Umbilical cord (tissue), 2 donors: ENCODE results near the gene IL20RB. TPM values are rescaled to one million over a fixed set of nuclear protein-coding genes. Genes with fewer than 3 reads are reported as not detected.
"Not testable (repeated sequence)": the region's sequence is repeated elsewhere in the genome, so short reads cannot be mapped to it uniquely, and the experiment has no call there.

Experiments
- DNase-seq: peaks from one replicate; pipeline ENCODE4 v3.0.0-alpha.2; 2015; ENCODE audit warnings: low spot score
- total RNA-seq: library from RNA; depleted of rRNA; stranded (reverse); fragments of >200 nt; gene quantifications from one replicate; pipeline ENCODE4 v1.2.3, GENCODE V29; 2014; ENCODE audit warnings: low replicate concordance; ENCODE audit not compliant: insufficient read depth

Gene IL20RB
- total RNA-seq, 1 donor from 2014 or later, result 2.9 TPM

DNA sequence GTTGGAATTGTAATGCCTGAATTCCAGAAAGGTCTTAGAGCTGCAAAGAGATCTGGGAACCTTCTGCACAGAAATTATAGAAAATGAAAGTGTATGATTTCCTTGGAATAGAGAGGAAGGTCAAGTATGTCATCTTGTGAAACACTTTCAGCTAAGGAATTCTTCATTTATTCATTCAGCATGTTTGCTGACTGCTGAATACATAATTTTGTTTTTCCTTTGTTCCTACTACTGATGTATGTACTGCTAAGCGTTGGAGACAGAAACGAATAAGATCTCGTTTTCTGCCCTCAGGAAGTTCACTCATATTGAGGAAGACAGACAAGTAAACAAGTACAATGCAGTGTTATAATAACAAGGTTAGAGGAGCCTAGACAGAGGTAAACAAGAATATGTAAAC lies 14.3 kb upstream of the IL20RB start:
- DNase-seq, result no peak

DNA sequence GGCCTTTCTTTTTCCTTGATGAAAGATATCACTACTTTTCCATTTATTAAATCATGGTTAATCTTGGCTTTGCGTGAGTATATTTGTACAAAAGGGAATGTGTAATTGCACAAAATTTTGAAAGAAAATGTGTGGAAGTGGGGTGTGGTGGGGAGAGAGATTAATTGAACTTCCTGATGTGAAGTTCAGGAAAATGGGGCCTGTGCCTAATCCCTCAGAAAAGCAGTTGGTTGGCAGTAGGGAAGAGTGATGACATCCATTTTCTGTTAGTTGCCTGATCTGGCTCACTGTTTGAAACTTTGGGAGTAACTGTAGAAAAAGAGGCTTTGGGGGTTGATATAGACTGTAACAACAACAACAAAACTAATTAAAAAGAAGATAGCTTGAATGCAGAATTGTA lies 10.8 kb upstream of the IL20RB start:
- DNase-seq, result no peak

DNA sequence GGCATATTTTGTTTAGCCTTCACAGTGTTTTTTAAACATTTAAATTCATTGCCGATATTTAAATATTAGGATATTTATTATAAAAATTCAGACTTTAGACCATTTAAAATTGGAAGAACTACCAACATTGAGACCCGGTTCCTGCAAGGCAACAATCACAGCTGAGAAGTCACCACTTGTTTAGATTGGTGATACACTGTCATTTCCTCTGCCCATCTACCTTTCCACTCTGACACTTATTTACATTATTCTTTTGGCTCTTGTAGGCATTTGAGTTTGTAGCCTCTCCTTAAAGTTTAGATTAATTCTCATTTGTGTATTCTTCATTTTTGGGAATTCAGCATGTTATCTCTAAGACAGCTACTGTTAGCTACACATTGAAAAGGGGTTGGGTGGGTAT lies 10.3 kb upstream of the IL20RB start:
- no peak for DNase-seq

DNA sequence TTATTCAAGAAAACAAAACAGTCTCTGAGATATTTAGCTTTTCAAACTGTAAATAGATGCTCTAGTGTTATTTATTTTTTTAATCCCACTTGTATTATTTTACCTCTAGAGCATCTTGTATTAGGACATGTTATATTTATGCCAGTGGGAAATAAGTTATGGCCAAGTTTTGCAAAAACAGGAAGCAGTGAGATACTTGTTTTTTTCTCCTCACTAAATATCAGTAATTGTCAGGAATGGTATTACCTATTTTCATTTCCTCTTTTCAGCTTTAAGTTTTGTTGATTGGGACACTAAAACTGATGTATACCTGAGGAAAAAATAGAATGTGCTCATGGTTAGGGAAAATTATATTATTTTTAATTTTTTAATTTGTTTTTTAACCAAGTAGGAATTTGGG lies 8.6 kb upstream of the IL20RB start:
- DNase-seq, result no peak

DNA sequence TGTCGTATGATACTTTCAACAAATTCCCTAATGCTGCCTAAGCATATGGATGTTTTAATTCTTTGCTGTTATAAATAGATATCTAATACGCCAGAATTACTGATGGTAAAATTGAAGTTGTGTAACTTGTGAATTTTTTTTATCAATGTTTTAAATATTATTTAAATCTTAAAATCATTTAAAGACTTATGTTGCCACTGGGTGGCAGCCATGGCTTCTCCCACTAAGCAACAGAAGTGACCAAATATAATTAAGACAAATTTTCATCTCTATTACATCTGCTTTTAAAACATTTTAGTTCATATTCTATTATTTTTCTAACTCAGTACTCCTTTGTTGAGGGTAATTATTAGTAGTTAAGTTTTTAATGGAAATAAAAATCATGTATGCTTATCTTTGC lies 8.1 kb upstream of the IL20RB start:
- DNase-seq, result no peak

DNA sequence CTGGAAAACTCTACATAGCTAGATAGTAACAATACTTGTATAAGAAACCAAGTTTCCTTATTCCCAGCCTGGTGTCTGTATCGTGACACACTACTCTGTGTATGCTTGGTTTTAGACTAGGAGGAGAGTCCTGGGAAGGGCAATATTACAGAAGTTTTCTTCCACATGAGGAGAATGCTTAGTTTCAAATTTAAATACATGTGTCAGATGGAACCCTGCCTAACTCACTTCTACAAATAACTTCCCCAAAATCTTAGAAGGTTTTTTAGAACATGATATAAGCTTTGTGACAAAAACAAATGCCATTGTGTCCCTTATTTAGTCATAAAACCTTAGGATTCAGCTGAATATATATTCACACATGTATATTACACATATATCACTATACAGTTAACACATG lies 7.2 kb upstream of the IL20RB start:
- no peak for DNase-seq

DNA sequence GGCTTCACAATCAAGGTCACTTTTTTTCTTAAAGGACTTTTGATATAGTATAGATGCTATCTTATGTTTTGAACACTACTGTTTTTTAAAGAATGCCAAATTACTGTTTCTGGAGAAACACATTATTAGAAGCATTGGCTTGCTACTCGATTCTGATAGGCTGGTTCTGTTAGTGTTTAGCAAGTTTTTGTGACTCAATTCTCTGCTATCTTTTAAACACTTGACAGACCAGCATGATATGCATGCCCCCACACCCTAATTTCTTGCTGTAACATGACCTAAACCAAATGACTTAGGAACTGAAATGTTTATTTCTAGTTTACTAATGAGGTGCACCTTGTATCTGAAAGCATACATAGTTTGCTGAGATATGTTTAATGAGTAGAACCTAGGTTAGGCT lies 5.5 kb upstream of the IL20RB start:
- DNase-seq, result no peak

DNA sequence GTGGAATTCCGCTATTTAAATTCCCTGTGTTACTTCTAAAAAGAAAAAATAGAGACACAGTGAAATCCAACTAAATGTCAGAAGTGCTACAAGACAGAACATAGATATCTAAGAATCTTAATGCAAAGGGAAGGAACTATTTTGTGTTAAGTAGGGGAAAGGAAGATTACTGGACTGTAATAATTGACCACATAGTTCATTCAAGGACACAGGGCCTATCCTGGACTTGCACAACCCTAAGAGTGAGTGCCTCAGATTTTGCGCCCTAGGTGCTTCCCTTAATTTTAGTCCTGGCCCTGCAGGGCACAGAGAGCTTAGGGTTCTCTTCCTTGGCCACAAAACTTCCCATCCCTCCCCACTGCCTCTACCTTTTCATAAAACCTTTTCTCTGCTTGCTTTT lies 3.5 kb upstream of the IL20RB start:
- no peak for DNase-seq

DNA sequence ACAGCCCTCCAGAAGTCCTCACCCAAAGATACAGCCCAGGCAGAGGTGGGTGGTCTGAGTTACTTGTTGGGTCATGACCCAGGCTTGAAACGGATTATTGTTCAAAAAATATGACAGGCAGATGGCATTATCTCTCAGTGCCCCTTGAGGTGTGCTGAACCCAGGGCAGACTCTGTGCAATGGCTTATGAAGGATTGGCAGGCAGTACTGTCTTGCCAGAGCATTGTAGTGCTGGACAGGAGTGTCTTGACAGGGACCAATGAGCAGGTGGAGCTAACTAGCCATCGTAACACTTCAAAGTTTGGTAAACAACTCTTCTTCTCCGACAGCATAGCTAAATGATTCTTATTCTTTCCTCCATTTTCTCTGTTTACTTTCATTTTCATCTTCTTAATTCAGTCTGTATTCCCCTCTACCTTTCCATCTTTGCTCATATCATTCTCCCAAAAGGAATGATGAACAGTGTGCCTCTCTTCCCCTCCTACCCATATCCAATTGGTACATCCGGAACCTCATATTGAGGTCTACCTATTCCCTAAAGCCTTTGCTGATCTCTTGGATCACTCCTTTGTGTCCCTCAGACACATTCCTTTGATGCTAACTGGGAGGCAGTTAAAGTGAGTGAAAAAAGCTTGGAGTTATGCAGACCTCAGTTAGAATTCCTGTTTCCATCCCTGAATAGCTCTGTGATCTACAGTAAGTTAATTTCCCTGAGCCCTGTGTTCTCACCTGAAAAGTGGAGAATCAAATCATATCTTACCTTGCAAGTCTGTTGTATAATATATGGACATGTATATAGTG lies 2.6 kb upstream of the IL20RB start:
- DNase-seq, result no peak

DNA sequence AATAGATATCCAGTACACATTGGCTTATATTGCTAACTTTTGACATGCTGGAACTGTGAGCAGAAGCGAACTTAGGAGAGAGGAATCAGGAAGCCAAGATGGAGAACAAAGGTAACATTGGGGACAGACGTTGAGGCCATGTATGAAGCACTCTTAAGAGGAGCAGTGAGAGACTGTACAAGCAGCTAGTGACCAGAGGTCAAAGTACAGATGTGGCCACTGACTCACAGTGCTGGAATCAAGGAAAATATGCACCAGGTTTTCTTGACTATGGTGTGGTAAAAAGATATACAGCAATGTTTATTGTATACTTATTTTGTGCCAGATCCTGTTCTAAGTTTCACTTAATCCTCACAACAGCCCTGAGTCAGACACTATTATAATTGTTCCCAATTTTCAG lies 2.0 kb upstream of the IL20RB start:
- DNase-seq, result no peak

DNA sequence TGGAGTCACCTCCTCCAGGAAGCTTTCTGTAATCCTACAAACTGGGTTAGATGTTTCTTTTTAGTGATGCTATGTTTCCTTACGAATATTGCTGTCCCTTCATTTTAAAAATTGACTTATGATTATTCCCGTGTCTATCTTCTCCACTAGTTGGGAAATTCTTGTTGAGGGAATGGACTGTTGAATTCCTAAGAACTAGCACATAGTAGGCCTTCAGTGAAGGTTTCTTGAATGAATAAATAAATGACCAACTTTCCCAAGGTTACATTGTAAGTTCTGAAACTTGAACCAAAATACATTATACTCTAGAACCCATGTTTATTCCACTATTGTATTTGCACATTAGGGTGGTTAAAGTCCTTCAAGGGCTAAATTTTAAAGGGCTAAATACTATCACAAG lies 812 bp upstream of the IL20RB start:
- no peak for DNase-seq

DNA sequence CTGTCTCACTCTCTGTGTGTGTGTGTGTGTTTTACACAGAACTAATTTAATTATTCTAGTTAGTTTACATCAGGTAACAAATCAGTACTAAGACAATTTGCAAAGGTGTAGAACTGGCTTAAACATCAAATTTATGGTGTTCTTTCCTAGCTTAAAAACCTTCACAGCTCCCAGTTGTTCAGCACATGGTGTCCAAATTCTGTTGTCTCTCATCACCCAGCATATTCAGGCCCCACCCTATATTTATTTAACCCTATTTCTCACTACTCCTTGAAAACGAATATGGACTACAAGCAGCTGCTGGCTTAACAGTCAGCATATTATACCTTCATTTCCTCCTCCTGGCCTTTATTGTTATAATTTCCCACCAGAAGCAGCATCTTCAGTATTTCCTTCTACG lies 1.2 kb downstream of the IL20RB start:
- DNase-seq, result no peak

DNA sequence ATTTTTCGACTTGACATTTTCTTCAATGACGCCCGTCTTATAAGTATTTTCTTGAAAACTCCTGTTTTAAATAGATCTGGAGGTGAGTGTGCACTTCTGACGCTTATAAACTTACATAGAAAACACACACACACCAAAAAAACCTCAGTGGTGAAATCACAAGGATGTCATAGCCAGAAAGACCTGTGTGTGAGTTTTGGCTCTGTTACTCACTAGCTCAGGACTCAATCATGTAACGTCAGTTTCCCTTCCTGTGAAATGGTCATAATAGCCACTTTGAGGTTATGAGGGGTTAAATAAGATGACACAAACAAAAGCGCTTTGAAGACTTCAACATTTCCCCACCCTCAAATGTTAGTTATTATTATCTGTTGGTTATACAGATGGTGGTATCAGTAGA lies 1.8 kb downstream of the IL20RB start:
- DNase-seq, result no peak

DNA sequence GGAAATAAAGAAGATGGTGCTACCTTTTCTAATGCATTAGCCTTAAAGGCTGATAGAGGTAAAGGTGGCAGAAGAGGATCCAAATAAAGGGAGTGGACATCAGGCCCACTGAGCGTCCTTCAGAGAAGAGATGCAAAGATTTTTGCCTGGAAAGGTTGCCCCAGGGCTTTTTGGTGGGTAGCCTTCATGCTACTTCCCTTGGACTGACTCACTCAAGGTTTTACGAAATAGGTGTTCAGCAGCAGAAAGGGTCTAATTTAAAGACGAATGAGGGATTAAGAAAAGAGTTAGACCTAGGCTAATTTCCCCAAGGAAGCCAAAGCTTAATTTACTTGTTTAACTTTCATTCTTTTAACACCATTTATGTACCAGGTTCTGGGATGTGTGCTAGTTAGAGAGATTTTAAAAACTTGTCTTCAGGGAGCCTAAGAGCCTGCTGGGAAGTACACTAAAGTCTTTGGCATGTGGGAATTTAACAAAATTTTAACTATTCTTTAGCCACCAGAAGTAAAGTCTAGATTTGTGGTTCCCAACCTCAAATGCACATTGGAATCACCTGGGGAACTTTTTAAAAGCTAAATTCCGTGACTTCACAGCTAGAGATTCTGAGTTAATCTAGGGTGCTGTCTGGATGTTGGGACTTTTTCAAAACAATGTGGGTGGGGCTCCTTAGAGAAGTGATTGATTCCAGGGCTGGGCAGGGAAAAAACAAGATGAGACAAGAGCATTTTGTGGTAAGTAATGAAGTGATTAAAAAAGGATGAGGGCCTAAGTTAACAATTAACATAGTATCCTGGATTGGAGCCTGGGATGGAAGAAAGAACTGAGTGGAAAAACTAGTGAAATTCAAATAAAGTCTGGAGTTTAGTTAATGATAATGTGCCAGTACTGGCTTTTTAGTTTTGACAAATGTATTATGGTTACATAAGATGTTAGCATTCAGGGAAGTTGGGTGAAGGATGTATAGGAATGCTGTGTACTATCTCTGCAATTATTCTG lies 3.4 kb downstream of the IL20RB start:
- DNase-seq, result no peak

DNA sequence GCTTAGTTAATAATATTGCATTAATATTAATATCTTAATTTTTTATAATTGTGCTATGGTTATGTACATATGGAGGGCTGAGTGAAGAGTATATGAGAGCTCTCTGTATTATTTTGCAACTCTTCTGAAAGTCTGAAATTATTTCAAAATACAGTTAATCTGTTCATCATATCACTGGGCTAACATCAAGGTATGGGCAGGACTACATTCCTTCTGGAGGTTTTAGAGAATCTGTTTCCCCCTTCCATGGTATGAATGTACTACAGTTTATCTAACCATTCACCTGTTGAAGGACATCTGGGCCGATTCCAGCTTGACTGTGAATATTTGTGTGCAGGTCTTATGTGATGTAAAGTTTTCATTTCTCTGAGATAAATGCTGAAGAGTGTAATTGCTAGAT lies 5.1 kb downstream of the IL20RB start:
- DNase-seq, result no peak

DNA sequence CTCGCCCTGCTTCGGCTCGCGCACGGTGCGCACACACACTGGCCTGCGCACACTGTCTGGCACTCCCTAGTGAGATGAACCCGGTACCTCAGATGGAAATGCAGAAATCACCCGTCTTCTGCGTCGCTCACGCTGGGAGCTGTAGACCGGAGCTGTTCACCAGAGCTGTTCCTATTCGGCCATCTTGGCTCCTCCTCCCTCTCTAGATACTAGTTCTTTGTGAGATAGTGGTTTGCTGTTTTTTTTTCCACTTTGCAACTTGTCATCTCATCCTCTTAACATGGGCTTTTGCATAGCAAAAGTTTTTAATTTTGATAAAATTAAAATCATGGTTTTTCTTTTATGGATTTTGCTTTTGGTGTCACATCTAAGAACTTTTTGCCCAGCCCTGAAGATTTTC lies 11.8 kb downstream of the IL20RB start:
- DNase-seq, result not testable (repeated sequence)

DNA sequence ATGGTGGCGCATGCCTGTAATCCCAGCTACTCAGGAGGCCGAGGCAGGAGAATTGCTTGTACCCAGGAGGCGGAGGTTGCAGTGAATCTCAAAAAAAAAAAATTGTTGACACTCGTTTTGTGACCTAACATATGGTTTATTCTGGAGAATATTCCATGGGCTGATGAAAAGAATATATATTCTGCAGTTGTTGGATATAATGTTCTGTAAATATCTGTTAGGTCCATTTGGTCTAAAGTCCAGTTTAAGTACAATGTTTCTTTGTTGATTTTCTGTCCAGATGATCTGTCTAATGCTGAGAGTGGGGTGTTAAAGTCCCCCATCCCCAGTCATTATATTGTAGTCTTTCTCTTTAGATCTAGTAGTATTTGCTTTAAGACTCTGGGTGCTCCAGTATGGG lies 15.6 kb downstream of the IL20RB start:
- DNase-seq, result no peak

DNA sequence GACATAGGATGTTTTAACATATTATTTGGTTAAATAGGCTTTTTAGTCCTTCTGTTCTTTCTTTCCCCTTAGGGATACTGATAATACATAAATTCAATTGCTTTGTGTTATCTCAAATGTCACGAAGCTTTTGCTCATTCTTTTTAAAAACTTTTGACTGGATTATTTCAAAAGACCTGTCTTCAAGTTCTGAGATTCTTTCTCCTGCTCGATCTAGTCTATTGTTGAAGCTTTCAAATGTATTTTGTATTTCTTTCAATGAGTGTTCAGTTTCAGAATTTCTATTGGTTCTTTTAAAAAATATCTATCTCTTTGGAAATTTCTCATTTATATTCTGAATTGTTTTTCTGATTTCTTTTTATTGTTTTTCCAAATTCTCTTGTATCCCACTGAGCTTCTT lies 16.9 kb downstream of the IL20RB start:
- DNase-seq, result no peak

DNA sequence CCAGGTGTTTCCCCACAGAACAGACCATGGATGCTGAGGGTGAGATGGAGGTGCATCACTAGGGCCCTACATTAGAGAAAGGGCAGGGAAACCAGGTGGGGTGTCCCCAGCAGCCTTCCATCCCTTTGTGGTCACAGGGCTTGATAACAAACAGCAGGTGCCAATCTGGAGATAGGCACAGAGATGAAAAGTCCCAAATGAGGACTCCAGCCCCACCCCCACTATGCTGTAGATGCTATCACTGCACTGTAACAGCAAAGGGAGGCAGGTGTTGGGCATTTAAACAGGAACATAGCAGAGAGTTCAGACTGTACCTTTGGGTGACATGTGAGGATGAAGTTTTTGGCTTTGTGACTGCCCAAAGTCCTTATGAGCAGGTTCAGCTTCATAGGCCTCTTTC lies 21.4 kb downstream of the IL20RB start:
- no peak for DNase-seq

DNA sequence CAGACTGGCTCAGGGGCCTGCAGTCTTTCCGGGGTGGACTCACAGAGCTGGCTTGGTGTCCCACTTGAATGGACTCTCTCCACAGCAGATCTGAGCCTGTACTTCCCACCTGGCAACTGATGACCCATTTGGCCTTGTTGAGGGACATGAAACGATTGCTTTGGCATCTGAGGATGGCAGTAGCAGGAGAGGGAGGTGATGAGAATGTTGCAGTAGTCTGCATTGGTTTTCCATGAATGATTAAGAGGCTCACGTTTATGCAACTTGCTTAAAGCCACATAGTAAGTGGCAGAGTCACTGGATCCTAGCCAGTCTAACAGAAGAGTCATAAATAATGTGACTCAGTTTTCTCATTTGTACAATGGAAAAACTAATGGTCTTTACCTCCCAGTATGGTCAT lies 21.9 kb downstream of the IL20RB start:
- DNase-seq, result no peak

DNA sequence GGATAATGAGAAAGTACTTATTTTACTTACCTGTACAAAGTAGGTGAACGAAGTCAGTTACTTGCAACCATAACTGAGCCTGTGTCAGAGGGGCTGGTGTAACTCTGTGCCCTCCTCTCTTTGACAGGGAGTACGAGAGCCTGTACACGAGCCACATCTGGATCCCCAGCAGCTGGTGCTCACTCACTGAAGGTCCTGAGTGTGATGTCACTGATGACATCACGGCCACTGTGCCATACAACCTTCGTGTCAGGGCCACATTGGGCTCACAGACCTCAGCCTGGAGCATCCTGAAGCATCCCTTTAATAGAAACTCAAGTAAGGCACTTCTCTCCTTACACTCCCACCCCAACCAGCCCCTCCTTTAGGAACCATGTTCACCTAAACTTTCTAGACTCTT lies 24.2 kb downstream of the IL20RB start:
- no peak for DNase-seq

DNA sequence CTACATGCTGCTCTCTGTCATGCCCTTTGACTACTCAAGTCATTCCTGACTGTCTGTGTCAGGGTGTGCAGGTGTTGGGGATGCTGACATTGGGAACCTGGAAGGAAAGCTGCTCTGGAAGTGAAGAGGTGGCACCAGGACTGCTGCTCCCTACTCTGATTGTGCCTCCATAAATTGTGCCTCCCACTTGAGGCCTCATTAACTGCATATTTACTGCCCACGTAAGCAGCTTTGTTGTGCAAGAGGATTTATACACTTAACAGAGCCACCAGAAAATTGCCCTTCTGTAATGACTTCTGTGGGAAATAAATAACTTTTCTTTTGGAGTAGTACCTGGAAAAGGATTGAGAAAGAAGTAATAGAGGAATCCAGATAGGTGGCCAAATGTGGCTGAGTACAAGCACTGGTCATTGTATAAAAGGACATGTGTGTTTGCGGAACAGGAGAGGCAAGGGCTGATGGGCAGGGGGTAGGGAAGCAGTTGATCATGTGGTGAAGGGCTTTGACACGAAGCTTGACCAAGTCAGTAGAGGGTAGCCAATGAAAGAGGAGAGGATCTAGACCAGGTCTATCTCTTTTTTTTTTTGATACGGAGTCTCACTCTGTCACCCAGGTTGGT lies 24.8 kb downstream of the IL20RB start:
- DNase-seq, result no peak
